ENCODE data around the gene DCAF11. TPM values are rescaled to one million over a fixed set of nuclear protein-coding genes. Genes with fewer than 3 reads are reported as not detected.

DCAF11 gene
- total and polyA plus RNA-seq, 4 donors, result 26.4 to 153 (median 64.2) TPM

DNA sequence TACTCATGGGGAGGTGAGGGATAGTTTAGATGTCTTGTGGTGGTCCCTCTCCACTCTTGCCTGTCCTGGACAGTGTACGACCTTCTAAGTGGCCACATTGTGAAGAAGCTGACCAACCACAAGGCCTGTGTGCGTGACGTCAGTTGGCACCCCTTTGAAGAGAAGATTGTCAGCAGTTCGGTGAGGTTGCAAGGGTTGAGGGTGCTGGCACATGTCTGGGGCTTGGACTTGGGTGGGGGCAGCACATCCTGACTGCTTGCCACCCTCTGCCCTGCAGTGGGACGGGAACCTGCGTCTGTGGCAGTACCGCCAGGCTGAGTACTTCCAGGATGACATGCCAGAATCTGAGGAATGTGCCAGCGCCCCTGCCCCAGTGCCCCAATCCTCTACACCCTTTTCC lies 8.3 kb downstream of the DCAF11 start:
- Histone ChIP-seq H3K27me3 (ENCODE audit: control insufficient read depth in 3 of 3, insufficient read depth in 3 of 3, low read length in 2 of 3) (no peaks in the 10 kb centered on the region), H3K9me3 (ENCODE audit: control insufficient read depth in 4 of 4, insufficient read depth in 3 of 4, low read length in 3 of 4) (no peaks in the 10 kb centered on the region), H3K36me3 (ENCODE audit: control insufficient read depth in 4 of 4, insufficient read depth in 4 of 4, low read length in 4 of 4) (peaks cover 24 to 51% (median 28%) of the 10 kb centered on the region in 4 donors), H3K4me1 (ENCODE audit: control insufficient read depth in 5 of 5, insufficient read depth in 5 of 5, low read length in 5 of 5) (no peaks in the 10 kb centered on the region), H3K4me3 (no peak overlapping the region), H3K27ac (ENCODE audit: low read depth in 1 of 2, low read length in 1 of 2) (no peak overlapping the region), H3K9ac (ENCODE audit: insufficient read depth in 1 of 2, low read length in 2 of 2) (no peak overlapping the region)
- WGBS, 2 donors, result 90% methylated on average over 8 of the region's 8 CpGs
- no peak for TF ChIP-seq CTCF (IDR thresholded peaks at IDR 0.05; ENCODE audit: control extremely low read depth, extremely low read depth)
- no peak for DNase-seq
- ATAC-seq (ENCODE audit: insufficient read depth, low FRiP score), result no peak

DNA sequence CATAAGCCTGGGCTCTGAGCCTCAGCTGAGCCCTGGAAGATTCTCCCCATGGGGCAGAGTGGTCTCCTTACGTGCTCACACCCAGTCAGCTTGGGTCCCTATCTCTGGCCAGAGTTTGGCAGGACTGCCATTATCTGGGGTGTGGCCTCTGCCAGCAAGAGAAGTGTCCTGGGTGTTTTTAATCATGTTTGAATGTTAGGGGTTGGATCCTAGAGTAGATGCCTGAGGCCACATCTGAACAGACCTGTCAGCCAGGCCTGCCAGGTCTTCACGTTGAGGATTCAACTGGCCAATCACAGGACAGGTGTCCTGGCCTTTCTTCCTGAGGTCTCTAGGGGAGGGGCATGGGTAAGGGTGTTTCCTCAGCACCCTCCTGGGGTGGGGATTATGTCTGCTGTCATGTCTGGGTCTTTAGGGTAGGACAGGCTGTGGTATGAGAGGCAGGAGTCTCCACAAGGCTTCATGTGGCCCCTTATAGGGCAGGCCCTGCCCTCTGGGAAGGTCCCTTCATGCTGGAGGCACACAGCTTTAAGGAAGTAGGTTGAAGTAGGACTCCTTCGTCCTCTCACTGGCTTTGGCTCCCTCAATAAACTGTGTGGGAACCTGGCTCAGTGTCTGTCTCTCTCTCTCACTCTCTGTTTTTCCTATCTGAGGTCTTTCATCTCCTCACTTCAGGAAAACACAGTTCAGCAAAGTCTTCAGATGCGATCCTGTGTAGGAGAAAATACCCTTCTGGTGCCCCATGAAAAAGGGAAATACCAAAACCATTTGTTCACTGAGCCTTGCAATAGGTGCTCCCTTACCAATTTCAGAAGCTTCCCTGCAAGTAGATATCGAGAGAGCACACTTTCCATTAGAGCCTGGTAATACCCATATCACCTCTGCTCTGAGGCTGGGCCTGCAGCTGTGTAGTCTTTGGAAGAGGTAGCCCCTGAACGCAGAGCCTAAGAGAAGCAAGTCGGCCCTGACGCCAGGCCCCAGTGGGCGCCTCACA lies 9.1 kb downstream of the DCAF11 start:
- 87 to 91% methylated on average over 9 of the region's 9 CpGs for WGBS, 2 donors
- ATAC-seq (ENCODE audit: insufficient read depth, low FRiP score) (no peak), DNase-seq (no peak)
- Histone ChIP-seq H3K9ac (ENCODE audit: insufficient read depth in 1 of 2, low read length in 2 of 2) (no peak overlapping the region), H3K4me3 (no peak overlapping the region), H3K36me3 (ENCODE audit: control insufficient read depth in 4 of 4, insufficient read depth in 4 of 4, low read length in 4 of 4) (peaks cover 18 to 44% (median 24%) of the 10 kb centered on the region in 4 donors), H3K4me1 (ENCODE audit: control insufficient read depth in 5 of 5, insufficient read depth in 5 of 5, low read length in 5 of 5) (no peaks in the 10 kb centered on the region), H3K9me3 (ENCODE audit: control insufficient read depth in 4 of 4, insufficient read depth in 3 of 4, low read length in 3 of 4) (no peaks in the 10 kb centered on the region), H3K27ac (ENCODE audit: low read depth in 1 of 2, low read length in 1 of 2) (no peak overlapping the region), H3K27me3 (ENCODE audit: control insufficient read depth in 3 of 3, insufficient read depth in 3 of 3, low read length in 2 of 3) (no peaks in the 10 kb centered on the region)
- TF ChIP-seq CTCF (IDR thresholded peaks at IDR 0.05; ENCODE audit: control extremely low read depth, extremely low read depth), result no peak

DNA sequence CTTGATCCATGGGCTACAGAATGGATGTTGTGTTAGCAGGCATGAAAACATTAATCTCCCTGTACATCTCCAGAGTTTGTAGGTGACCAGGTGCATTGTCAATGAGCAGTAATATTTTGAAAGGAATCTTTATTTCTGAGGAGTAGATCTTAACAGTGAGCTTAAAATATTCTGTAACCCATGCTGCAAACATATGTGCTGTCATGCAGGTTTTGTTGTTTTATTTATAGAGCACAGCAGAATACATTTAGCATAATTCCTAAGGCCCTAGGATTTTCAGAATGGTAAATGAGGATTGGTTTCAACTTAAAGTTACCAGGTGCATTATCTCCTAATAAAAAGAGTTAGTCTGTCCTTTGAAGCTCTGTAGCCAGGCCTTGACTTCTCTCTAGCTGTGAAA lies 12.4 kb downstream of the DCAF11 start:
- Histone ChIP-seq H3K27me3 (ENCODE audit: control insufficient read depth in 3 of 3, insufficient read depth in 3 of 3, low read length in 2 of 3) (no peaks in the 10 kb centered on the region), H3K27ac (ENCODE audit: low read depth in 1 of 2, low read length in 1 of 2) (no peak overlapping the region), H3K4me3 (no peak overlapping the region), H3K36me3 (ENCODE audit: control insufficient read depth in 4 of 4, insufficient read depth in 4 of 4, low read length in 4 of 4) (peaks cover 3 to 17% (median 7%) of the 10 kb centered on the region in 4 donors), H3K9me3 (ENCODE audit: control insufficient read depth in 4 of 4, insufficient read depth in 3 of 4, low read length in 3 of 4) (no peaks in the 10 kb centered on the region), H3K9ac (ENCODE audit: insufficient read depth in 1 of 2, low read length in 2 of 2) (no peak overlapping the region), H3K4me1 (ENCODE audit: control insufficient read depth in 5 of 5, insufficient read depth in 5 of 5, low read length in 5 of 5) (peaks cover 0 to 5% (median 4%) of the 10 kb centered on the region in 5 donors)
- no peak for TF ChIP-seq CTCF (IDR thresholded peaks at IDR 0.05; ENCODE audit: control extremely low read depth, extremely low read depth)
- DNase-seq (no peak), ATAC-seq (ENCODE audit: insufficient read depth, low FRiP score) (no peak)
